ENCODE data around the gene HOMER3.

The HOMER3 gene

DNA sequence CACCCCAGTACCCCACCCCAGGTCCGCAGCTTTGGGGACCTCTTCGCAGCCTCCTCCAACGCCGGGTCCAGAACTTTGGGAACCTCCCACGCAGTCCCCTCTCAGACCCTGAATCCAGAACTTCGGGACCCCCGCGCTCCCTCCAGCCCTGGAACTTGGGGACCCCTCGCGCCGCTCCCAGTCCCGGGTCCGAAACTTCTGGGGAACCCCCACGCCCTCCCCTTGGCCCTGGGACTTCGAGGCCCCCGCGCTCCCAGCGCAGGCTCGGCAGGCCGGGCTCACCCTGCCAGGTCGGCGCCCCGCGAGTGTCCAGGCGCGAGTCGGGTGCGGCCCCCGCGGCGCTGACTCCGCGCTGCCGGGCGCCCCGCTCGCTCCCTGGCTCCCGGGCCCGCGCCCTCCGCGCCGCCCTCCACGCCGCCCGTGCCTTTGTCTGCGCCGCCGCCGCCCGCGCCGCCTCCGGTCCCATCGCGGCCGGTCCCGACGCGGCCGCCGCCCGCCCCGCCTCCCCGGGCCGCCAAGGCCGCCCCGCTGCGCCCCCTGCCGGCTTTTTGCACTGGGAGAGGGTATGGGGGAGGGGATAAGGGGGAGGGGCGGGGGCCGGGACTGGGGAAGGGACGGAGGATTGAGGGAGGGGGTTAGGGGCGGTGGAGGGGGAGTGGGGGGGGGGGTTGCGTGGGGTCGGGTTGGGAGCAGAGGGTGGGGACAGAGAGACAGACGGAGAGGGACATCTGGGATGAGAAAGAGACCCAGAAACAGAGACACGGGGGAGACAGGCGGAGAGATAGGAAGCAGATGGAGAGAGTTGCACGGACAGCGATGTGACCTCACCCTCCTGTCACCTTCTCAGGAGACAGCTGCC, at the start of gene HOMER3:
TSS of gene HOMER3 (minus strand) at position 449 of the 859 bp plus-strand sequence. CDS start 2,235 bp downstream, outside the sequence.
- no peak for DNase-seq (ENCODE audit: low read depth, low spot score)

DNA sequence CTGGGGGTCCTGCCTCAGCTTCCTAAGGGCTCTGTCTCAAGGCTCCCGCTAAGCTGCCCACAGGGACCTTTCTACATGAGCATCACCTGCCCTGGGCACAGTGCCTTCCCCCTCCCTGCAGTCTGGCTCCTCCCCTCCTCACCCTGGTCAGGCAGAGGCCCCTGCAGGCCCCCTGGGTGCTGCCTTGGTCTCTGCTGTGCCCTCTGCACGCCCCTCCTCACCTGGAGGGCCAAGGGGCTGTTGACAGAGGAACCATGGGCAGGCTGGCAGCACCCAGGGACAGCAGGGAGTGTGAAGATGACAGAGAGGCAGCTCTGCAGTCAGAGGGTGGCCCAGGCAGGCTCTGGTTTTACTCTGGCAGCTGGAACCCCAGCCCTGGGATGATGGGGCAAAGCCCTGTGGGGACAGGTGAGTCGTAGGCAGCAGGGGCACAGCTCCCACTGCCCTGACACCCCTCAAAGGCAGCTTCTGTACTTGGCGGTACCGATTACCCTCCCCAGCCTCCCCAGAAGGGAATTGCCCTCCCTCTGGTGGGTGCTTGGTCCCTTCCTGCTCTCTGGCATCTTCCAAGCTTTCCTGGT, 49.2 kb upstream of the HOMER3 start:
- DNase-seq (ENCODE audit: low read depth, low spot score) = no peak

DNA sequence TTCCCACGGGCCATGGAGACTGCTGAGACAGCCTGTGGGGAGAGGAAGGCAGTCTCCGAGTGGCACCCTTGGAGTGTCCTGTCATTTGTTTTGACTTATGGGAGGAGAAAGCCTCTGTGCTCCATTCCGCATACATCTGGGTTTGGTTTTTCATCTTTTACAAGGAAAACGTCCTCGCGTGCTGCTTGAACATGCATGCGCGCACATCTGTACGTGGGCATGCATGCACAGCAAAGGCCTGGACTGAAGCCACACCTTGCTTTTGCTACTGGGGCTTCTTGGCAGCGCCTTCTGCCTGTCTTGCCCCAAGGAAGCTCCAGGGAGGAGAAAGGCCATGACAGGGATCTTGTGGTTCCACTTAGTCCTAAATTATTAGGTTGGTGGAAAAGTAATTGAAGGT, 48.3 kb upstream of the HOMER3 start:
- DNase-seq (ENCODE audit: low read depth, low spot score) = no peak

- DNase-seq (ENCODE audit: low read depth, low spot score) = no peak
Observed at GRCh38 chr19:18987456-18987855, 46.4 kb upstream of the HOMER3 start.

GRCh38 chr19:18985257-18985656, 44.2 kb upstream of the HOMER3 start:
- no peak for DNase-seq (ENCODE audit: low read depth, low spot score)

GRCh38 chr19:18984251-18984650, 43.2 kb upstream of the HOMER3 start:
- DNase-seq (ENCODE audit: low read depth, low spot score) = no peak

DNA sequence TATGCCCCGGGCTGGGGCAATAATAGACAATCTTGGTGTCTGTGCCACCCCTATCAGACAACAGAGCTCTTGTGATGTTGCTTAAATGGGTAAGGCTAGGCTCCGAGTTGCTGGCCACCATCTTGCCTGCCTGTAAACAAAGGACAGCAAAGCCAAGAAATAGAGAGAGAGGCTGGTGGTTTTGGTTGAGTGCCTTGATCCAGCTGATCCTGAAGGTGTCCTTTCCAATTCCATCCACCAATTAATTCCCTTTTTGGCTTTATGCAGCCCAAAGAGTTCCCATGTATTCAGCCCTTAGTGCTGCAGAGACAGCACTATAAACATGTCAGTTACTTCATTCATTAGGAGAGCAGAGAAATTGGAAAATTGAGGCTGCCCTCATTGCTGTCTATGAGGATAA, 41.7 kb upstream of the HOMER3 start:
- no peak for DNase-seq (ENCODE audit: low read depth, low spot score)

- no peak for DNase-seq (ENCODE audit: low read depth, low spot score)
Observed at GRCh38 chr19:18980432-18981020, 39.5 kb upstream of the HOMER3 start.

DNA sequence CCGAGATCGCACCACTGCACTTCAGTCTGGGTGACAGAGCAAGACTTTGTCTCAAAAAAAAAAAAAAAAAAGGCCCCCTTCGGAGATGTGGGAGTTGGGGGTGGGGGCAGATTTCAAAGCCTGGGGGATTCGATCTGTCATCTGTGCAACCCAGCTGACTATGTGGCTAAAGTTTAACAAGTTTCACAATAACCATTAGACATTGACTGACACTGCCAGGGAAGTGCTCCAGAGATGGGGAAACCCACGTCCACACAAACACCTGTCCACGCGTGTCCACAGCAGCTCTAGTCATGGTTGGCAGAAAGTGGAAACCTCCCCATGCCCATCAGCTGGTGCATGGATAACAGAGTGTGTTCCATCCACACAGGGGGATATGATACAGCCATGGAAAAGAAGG, 37.6 kb upstream of the HOMER3 start:
- DNase-seq (ENCODE audit: low read depth, low spot score) = no peak

DNA sequence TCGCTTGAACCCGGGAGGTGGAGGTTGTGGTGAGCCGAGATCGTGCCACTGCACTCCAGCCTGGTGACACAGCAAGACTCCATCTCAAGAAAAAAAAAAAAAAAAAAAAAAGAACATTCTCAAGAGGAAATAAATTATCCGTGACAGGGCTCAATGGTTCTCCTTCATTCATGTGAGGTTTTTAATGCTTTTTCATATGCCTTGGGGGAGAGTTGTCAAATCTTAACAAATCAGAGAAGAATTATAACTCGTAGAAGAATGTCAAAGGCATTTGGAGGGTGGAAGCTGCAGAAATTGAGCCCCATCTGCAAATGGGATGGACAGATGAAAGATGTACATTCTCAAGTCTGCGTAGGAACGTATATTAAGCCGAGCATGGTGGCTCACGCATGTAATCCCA, 34.9 kb upstream of the HOMER3 start:
- DNase-seq (ENCODE audit: low read depth, low spot score) = no peak

- no peak for DNase-seq (ENCODE audit: low read depth, low spot score)
Observed at GRCh38 chr19:18975011-18975410, 34.0 kb upstream of the HOMER3 start.

DNA sequence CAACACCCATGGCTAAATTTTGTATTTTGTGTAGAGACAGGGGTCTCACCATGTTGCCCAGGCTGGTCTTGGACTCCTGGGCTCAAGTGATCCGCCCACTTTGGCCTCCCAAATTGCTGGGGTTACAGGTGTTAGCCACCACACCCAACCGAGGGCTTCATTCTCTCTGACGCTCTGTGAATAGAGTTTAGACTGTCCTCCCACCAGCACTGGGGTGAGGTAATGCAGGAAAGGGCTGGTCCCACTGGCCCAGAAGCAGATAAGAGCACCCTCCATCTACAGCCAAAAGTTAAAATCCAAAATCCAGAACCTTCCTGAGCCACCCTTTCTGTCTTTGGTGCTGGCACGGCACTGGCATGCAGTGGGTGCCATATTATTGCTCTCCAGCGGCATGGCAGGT, 31.8 kb upstream of the HOMER3 start:
- no peak for DNase-seq (ENCODE audit: low read depth, low spot score)

- no peak for DNase-seq (ENCODE audit: low read depth, low spot score)
Observed at GRCh38 chr19:18972301-18972811, 31.3 kb upstream of the HOMER3 start.

GRCh38 chr19:18969931-18970659, 29.1 kb upstream of the HOMER3 start:
- DNase-seq (ENCODE audit: low read depth, low spot score) = no peak

- no peak for DNase-seq (ENCODE audit: low read depth, low spot score)
Observed at GRCh38 chr19:18967358-18968146, 26.5 kb upstream of the HOMER3 start.

- no peak for DNase-seq (ENCODE audit: low read depth, low spot score)
Observed at GRCh38 chr19:18966307-18966706, 25.3 kb upstream of the HOMER3 start.

DNA sequence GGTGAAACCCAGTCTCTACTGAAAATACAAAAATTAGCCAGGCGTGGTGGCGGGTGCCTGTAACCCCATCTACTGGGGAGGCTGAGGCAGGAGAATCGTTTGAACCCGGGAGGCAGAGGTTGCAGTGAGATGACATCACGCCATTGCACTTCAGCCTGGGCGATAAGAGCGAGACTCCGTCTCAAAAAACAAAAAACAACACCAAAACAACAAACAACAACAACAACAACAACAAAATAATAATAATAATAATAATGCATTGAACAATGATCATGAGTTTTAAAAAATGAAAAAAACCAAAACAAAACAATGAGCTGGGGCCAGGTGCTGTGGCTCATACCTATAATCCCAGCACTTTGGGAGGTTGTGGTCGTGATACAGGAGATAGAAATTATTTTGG, 23.1 kb upstream of the HOMER3 start:
- DNase-seq (ENCODE audit: low read depth, low spot score) = no peak

GRCh38 chr19:18961767-18962620, 21.0 kb upstream of the HOMER3 start:
- no peak for DNase-seq (ENCODE audit: low read depth, low spot score)

GRCh38 chr19:18960370-18960769, 19.4 kb upstream of the HOMER3 start:
- no peak for DNase-seq (ENCODE audit: low read depth, low spot score)

DNA sequence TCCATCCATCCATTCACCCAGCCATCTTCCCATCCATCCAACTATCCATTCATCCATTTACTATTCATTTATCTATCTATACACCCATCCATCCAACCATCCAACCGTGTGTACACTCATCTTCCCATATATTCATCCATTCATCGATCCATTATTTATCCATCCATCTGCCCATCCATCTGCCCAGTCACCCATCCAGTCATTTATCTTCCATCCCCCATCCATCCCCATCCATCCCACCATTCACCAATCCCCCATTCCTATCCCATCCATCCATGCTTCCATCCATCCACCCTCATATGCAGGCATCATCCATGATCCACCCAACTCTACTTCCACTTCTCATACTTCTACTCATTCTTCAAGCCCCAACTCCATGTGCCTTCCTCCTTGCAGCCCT, 14.0 kb upstream of the HOMER3 start:
- DNase-seq (ENCODE audit: low read depth, low spot score) = no peak
